GM20000 (cell line): Measurements from ENCODE around the gene FAM98B.

Source experiments
- DNase-seq: peaks from one replicate; pipeline ENCODE4 v3.0.0; 2012; ENCODE audit warnings: low spot score
- TF ChIP-seq, protein P1 (sequence below): IDR thresholded peaks from 2 replicates; pipeline ENCODE4 v1.5.1; 2012; ENCODE audit warnings: mild to moderate bottlenecking, control low read depth; ENCODE audit errors: extremely low read depth, missing control alignments

FAM98B gene

DNA sequence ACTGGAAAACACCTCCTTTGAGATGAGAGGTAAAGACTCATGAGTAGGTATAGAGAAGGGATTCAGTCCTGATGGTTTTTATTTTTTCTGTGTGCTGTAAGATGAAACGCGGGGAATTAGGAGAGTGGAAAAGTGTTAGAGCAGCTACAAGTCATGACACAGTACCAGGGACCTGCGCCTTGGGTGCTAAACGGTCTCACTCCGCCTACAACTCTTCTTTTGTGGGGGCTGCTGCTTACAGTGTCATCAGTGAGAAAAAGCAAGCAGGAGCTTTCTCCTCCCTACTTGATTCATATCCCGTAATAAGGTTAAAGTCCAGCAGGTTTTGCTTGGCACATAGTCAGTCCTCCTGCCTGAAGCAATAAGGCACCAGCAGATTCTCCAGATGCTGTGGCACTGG is 71.6 kb downstream of the FAM98B start:
- TF ChIP-seq, protein P1, sequence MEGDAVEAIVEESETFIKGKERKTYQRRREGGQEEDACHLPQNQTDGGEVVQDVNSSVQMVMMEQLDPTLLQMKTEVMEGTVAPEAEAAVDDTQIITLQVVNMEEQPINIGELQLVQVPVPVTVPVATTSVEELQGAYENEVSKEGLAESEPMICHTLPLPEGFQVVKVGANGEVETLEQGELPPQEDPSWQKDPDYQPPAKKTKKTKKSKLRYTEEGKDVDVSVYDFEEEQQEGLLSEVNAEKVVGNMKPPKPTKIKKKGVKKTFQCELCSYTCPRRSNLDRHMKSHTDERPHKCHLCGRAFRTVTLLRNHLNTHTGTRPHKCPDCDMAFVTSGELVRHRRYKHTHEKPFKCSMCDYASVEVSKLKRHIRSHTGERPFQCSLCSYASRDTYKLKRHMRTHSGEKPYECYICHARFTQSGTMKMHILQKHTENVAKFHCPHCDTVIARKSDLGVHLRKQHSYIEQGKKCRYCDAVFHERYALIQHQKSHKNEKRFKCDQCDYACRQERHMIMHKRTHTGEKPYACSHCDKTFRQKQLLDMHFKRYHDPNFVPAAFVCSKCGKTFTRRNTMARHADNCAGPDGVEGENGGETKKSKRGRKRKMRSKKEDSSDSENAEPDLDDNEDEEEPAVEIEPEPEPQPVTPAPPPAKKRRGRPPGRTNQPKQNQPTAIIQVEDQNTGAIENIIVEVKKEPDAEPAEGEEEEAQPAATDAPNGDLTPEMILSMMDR = no peak
- no peak for DNase-seq

- TF ChIP-seq, protein P1 = no peak
- no peak for DNase-seq
Observed at GRCh38 chr15:38526158-38526557, 72.2 kb downstream of the FAM98B start.

GRCh38 chr15:38528294-38528693 is 74.4 kb downstream of the FAM98B start:
- TF ChIP-seq, protein P1 = no peak
- DNase-seq = no peak

DNA sequence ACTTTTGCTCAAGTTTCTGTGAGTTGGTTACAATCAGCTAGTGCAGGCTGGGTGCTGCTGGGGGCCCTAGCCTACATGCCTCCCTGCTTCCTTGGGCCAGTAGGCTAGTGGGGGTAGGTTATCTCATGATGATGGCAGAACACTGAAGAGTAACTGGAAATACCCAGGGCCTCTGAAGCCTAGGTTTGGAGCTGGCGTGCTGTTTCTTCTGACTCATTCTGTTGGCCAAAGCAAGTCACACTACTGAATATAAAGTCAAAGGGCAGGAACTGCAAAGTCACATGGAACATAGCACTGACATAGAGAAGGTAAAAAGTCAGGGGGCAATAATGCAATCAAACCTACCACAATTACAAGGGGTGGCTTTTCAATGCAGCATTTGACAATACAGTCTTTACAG is 76.2 kb downstream of the FAM98B start:
- DNase-seq = no peak
- TF ChIP-seq, protein P1 = no peak

GRCh38 chr15:38531509-38531908 is 77.6 kb downstream of the FAM98B start:
- TF ChIP-seq, protein P1 = no peak
- no peak for DNase-seq

DNA sequence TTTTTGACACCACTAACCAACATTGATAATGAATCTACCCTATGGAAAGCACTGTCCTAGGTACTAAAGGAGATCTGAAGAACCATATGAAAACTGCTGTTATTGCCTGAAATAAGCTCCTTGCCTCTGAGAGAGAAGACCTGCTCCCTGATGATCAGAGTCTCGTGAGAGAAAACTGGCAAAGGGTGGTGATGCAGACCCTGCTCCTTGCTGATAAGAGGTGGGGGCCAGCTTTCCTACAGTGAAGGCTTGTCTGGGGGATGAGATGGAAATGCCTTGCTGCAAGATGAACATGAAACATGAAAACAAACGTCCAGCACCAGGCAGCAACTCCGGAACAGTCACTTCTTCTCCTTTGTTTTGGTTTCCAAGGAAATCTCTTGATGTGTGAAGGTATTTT is 78.8 kb downstream of the FAM98B start:
- TF ChIP-seq, protein P1 = no peak
- DNase-seq = no peak

- no peak for DNase-seq
- TF ChIP-seq, protein P1 = no peak
Observed at GRCh38 chr15:38533416-38533915, 79.5 kb downstream of the FAM98B start.
